GM19240 (cell line): ENCODE results near the gene SOCS1.
A peak's percentile ranks its signal among the peaks of the same experiment; 100 is the strongest.
"Not testable (repeated sequence)": the region's sequence is repeated elsewhere in the genome, so short reads cannot be mapped to it uniquely, and the experiment has no call there.

Source experiments
- DNase-seq: peaks from one replicate; pipeline ENCODE4 v3.0.0; 2011; ENCODE audit warnings: low spot score; ENCODE audit not compliant: insufficient read length

SOCS1 gene

DNA sequence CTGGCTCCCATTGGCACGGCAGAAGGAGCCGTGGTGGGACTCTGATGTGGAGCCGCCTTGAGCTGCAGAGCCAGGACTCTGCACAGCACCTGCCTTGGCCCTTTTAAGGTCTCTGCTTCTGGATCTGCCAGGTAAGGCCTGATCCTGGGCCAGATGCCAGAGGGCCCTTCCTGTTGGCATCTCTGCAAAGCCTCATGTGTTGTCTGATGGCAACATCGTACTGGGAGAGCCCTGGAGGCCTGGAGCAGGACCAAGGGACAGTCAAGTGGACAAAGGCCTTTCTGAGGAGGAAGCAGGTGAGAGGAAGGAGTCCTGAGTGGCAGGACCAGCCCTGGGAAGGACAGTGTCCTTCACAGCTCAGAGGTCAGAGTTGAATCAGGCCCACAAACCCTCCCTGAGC, 26.1 kb downstream of the SOCS1 start:
- DNase-seq = no peak

DNA sequence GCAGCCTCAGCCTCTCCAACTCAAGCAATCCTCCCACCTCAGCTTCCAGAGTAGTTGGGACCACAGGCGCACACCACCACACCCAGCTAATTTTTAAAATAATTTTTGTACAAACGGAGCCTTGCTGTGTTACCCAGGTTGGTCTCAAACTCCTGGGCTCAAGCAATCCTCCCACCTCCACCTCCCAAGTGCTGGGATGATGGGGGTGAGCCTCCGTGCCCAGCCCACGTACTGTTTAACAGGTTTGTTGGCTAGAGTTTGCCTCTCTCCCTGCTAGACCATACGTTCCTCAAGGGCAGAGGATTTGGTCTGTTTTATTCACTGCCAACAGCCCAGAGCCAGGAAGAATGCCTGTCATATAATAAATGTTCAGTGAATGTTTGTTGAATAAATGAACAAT, 26.6 kb downstream of the SOCS1 start:
- DNase-seq = no peak

DNA sequence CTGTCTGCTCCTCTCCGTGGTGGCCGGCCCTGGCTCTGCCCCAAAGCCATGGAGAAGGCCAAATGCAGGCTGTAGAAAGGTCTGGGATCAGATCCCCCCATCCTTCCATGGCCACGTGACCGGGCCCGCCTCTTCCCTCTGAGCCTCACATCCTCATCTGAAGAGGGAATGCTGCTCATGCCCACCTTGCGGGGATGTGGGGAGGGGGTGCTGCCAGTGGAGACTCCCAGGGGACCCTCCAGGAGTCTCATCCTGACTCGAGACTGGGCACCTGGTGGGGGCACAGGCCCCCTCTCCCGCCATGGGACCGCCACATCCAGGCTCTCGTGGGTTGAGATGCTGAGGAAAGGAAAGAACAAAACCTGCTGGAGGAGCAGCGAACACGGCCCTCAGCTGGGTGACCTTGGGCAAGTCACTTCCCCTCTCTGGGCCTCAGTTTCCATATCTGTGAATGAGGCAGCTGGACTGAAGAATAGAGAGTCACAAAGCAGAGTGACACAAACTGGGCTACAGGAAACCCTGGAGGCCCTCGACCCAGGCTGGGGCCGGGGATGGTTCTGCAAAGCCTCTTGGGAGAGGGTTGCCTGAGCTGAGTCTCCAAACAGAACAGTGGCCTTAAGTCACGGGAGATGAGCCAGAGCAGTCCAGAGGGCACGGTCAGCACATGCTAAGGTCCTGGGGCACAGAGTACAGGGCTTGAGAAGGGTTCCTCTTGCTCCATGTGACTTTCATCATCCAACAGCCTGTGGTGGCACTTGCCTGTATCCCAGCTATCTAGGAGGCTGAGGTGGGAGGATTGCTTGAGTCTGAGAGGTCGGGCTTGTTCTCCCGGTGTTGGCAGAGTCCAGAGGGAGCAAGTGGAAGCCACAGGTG, 30.1 kb downstream of the SOCS1 start:
- DNase-seq = no peak

DNA sequence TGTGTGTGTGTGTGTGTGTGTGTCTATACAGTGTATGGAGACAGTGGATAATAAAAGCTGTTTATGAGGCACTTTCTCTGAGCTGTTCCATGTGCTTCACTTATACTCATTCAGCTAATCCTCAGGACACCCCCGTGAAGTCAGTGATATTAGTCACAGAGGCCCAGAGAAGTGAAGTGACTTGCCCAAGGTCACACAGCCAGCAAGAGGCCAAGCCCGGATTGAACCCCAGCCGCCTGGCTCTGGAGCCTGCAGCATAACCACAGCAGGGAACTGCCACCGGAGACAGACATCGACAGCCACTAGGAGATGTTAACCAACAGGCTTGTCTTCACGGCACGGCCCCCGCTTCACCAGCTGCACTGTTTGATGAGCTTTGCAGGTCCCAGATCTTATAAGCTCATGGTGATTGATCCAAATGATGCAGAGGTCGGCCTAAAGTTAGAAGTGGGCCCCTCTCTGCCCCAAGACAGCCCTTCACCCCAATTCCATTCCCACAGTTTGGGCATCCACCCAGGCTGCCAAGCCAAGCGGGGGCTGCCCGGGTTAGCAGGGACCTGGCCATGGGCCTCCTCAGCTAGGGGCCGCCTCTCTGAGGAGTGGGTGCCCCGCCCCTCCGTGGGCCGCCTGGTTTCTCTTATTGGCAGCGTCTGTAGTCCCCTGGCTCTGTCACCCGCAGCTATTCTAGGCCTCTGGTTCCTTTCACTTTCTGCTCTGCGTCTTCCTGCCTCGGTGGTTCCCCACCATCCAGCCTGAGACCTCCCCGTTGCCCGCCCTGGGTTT, 30.9 kb downstream of the SOCS1 start:
- peak; percentile 88 for DNase-seq

DNA sequence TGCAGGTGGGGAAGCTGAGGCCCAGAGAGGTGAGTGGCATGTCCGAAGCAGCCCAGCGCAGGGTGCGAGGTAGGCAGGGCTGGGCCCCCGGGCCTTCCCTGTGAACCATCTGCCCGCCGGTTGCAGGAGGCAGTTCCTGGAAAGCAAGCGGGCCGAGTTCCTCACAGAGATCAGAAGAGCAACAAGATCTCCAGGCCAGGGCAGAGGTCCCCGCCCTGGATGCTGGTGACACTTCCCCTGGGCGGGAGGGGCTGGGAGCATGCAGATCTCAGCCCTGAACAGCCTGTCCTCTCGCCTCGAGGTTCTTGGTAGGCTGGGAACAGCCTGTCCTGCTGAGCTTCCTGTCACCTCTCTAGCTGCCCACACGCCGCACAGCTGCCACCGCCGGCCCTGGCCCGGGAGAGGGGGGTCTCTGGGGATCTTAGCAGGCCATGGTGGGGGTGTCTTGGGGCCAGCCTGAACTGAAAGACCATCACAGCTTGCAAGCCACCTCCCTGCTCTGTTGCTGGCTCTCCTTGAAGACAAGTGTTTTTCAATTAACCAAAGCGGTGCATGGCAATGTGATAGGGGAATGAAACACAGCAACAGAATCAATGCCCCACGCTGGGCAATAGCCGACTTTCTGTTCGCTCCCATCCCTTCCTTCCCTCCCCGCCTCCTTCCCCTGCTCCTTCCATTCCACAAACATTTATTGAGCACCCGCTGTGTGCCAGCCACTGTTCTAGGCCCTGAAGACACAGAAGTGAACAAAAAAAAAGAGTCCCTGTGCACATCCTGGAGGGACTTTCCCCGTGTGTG, 31.7 kb downstream of the SOCS1 start:
- DNase-seq = no peak

DNA sequence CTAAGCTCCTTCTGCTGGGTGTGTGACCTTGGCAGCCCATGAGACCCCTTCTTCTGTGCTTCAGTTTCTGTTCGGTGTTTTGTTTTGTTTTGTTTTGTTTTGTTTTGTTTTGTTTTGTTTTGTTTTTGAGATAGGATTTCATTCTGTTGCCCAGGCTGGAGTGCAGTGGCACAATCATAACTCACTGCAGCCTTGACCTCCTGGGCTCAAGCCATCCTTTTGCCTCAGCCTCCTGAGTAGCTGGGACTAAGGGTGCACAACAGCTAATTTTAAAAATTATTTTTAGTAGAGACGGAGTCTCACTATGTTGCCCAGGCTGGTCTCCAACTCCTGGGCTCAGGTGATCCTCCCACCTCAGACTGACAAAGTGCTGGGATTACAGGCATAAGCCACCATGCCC, 35.5 kb downstream of the SOCS1 start:
- DNase-seq = not testable (repeated sequence)

DNA sequence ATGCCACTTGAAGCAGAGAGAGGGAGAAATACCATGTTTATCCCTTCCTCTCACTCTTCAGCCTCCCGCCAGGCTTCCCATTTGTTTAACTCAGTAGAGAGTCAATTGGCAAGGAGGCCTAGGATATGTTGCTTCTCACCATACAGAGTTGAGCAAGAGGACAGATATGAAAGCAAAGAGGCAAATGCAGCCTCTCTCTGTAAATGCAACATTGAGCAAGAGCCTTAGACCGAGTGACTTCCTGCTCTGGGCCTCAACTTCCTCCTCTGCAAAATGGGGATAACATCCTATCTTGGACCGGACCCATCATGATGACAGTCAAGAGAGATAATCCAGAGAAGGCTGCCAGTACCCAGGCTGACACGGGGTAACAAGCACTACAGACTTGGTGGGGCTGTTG, 36.8 kb downstream of the SOCS1 start:
- no peak for DNase-seq

DNA sequence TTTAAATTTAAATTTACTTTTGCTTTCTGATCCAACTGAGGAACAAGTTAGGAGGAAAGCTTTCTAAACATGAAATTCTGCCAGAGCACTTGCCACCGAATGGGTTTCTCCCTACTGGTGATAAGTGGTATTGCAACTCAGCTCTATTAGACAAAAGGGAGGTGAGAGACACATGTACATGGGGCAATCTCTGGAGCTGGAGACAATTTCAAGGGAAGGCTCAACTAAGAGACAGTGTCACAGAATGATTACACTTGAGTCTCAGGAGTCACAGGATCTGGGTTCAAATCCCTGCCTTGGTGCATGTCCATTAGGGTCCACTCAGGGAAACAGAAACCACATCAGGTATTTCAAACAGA, 37.4 kb downstream of the SOCS1 start:
- DNase-seq = no peak

DNA sequence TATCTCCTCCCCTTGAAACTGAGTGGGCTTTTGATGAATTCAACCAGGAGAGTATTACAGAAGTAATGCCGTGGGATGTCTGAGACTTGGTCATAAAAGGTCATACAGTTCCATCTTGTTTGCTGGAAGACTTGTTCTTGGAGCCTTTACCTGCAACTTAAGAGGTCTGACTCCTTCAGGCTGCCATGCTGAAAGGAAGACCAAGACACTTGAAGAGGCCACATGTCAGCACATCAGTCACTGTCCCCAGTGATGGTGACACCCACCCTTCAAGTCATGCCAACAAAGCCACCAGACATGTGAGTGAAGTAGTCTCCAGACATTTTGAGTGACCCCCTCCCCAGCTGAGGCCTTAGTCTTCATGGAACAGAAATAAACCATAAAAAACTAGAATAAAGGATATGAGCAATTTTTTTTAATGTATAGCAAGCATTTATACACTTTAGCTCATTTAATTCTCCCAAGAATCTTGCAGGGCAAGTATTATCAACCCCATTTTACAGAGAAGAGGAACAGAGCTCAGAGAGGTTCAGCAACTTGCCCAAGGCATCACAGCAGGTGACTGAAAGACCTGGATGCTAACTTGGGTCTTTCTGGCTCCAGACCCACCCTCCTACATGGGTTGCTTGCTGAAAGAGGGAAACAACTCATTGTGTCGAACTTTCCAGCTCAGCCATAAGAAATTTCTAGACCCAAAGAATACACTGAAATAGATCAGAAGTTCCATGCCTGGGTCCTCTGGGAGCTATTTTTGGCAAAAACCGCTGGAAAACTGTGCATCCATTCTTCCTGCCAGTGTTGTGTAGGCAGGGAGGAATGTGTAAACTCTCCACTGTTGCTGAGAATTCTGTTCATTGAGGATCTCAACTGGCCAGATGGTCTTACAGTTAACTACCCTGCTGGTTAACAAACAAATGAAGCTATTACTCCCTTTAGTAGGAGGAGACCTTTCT, 38.1 kb downstream of the SOCS1 start:
- no peak for DNase-seq

DNA sequence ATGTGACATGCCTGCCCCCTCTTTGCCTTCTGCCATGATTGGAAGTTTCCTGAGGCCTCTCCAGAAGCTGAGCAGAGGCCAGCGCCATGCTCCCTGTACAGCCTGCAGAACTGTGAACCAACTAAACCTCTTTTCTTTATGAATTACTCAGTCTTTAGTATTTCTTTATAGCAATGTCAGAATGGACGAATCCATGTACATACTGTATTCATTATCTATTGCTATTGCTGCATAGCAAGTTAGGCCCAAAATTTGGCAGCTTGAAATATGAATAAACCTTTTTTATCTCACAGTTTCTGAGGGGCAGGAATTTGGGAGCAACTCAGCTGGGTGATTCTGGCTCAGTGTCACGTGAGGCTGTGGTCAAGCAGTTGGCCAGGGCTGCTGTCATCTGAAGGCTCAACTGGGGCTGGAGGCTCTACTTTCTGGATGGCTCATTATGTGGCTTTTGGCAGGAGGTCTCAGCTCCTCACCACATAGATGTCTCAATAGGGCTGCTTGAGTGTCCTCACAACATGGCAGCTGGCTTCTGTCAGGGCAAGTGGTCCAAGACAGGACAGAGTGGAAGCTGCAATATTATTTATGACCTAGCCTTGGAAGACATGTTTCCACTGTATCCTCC, 40.0 kb downstream of the SOCS1 start:
- no peak for DNase-seq

DNA sequence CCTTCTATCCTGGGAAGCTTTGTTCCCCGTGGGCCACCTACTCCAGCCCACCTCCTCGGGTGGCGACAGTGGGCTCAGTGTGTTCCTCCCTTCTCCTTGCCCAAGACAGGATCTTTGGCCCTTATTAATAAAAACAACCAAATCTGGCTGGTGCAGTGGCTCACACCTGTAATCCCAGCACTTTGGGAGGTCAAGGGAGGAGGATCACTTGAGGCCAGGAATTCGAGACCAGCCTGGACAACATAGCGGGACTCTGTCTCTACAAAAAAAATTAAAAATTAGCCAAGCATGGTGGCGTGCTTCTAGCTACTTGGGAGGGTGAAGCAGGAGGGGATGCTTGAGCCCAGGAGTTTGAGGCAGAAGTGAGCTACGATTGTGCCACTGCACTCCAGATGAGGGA, 42.2 kb downstream of the SOCS1 start:
- no peak for DNase-seq

DNA sequence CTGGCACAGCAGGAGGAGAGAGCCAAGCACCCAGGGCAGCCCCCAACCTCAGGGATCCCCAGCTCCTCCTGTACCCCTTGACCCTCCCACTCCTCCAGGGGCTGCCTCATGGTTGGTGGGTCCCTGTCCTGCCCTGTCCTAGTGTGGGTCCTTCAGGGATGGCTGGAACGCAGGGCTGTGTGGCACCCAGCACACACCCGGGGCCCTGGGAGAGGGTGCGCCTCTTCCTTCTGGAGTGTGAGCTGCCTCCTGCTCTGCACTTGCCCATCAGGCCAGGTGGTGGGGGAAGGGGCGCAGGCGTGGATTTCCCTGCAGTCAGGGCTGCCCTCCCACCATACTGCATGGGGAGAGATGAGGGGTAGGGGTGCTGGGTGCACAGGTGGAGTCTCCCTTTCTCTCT, 42.6 kb downstream of the SOCS1 start:
- no peak for DNase-seq

DNA sequence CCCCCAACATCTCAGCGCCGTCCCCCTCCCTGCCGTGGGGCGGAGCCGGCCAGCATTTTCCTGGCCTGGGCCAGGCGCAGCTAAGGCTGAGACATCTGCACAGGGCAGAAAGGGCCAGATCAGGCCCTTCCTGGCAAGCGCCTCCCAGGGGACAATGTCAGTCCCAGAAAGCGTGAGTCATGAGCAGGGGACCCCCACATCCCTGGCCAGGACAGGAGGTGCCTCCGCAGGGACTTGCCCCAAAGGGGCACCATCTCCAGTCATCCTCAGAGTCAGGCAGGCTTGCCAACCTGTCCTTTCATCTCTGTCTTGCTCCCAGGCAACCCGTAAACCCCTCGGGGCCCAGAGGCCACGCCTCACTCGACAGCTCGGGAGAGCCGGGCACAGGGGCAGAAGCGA, 43.2 kb downstream of the SOCS1 start:
- DNase-seq = no peak

DNA sequence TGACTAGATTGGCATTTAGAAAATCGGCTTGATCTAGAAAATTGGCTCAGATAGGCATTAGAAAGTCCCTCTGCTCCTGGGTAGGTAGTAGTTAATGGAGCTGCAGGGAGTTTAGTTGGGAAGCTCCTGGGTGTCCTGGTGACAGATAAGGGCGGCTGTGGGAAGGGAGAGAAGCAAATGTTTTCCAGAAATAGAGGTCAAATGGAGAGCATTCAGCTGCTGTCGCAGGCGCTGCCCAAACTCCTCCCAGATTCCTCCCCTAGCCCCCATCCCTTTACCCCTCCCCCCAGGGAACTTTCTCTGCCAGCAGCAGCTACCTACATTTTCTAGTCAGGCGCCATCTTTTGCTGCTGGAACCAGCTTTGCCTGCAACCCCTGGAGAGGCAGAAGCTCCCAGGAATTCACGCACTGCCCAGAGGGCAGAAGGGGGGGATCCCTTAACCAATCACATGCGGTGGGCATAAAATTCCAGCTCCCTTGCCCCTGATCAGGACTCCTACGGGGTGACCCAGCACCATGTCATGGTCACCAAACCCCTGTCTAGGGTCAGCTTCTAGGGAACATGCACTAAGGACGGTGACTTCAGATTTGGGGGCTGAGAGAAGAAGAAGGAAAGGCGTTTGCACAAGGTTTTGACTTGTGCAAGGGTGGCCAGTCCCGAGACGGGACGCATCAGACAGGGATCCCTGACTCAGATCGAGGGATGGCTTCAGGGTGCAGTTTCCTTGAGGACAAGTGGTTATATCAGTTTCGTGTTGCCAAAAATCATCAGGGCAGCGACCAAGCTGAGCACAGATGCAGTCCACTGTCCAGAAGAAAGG, 43.8 kb downstream of the SOCS1 start:
- DNase-seq = no peak

DNA sequence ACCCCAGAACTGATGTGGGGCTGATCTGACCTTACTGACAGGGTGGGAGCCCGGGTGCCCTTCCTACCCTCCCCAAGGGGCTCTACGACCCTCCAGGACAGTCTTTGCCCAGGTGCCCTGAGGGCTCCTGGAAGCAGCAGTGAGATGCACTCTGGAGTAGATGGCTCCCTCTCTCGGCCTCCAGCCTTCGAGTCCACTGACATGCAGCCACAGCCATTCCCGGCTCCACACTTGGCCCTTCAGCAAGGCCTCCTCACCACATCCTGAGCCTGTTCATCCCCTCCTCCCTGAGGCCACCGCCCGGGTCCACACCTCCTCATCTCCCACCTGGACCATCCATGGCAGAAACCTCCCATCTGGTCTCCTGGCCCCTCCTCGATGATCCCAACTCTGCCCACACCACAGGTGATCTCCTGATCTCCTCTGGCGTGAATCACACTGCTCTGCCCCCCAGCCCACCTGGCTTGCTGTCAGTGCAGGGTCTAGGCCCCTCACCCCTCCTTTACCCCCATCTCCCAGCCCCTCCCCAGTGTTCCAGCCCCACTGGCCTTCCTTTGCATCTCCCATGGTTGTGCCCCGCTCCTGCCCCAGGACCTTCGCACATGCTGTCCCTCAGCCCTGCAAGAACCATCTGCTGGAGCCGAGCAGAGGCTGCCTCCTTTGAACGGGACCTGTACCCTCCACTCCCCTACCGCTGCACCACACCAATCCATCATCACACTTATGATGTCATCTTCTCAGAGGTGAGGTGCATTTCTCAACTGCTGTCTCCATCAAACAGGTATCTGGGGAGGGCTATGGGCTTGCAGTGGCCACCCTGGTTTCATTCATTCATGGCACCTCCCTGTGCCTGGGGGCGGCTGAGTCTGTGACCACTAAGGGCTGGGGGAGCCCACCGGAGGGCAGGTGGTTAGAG, 44.7 kb downstream of the SOCS1 start:
- no peak for DNase-seq

DNA sequence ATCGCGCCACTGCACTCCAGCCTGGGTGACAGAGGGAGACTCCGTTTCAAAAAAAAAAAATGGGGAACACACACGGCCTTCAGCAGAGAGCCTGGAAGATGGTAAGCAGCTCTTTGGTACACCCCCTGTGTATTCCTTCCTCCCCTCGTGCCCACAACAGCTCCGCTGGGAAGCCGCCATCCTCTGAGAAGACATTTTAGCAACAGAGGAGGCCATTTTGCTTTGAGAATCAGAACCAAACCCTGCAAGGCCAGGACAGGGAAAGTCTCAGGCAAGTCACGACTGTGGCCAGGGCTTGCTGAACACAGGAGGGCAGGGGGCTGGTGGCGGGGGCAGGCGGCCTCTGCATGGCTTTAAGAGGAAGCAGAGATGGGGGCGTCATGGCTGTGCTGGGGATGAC, 45.7 kb downstream of the SOCS1 start:
- DNase-seq = no peak

DNA sequence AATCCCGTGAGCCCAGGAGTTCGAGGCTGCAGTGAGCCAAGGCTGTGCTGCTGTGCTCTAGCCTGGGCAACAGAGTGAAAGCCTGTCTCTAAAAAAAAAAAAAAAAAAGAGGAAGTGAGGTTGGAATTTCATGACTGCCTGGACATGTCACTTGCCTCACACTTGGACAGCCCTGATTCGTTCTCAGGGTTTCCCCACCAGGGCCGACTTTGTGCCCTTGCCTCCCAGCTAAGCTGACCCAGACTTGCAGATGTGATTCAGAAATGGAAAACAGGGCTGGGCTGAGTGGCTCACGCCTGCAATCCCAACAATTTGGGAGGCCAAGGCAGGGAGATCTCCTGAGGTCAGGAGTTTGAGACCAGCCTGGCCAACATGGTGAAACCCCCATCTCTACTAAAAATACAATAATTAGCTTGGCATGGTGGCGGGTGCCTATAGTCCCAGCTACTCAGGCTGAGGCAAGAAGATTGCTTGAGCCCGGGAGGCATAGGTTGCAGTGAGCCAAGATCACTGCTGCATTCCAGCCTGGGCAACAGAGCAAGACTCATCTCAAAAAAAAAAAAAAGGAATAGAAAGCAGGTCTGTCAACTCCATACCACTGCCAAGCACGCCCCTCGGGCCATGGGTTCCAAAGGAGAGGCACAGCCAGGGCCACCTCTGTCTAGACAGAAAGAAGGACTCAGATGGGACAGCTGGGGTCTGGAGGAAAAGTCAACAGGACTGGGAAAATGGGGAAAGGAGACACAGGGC, 46.9 kb downstream of the SOCS1 start:
- no peak for DNase-seq

DNA sequence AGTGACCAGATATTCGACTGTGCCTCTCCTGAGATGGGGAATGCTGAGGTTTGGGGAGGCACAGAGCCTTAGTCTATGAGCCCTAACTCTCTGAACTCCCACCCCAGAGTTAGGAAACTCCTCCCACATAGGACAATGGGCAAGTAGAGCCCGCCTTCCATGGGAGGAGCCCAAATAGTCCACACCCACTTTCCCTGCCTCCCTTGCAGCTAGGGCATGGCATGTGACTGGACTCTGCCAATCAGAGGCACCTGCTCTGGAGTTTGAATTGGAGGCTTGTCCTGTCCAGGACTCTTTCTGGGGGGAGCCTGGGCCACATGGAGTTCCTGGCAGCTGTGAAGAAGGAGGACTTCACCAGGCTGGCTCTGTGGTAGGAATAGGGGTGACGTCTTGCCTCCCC, 48.4 kb downstream of the SOCS1 start:
- DNase-seq = no peak
